GM23338 (cell line): ENCODE measurements around the gene ADCK2. TPM values are rescaled to one million over a fixed set of nuclear protein-coding genes. Genes with fewer than 3 reads are reported as not detected.

Experiments
- ATAC-seq: fragments of 200-7000 bp; cut with Tn5 transposase; 3 replicates; pipeline ENCODE4 v1.9.1; 2020
- DNase-seq: peaks from one replicate; pipeline ENCODE4 v3.0.0-alpha.2; 2015; ENCODE audit warnings: low spot score
- H2AFZ ChIP-seq: fragments of 200-600 bp; sonication (generic); 2 replicates; pipeline ENCODE4 v1.8.0; 2016; ENCODE audit warnings: antibody characterized with exemption, mild to moderate bottlenecking, moderate library complexity
- H3F3A ChIP-seq: fragments of 200-600 bp; sonication (generic); replicated peaks from 2 replicates; pipeline ENCODE4 v1.8.0; 2017; ENCODE audit warnings: antibody characterized with exemption, mixed run types, low read depth
- H3K27ac ChIP-seq: fragments of 200-600 bp; sonication (generic); 2 replicates; pipeline ENCODE4 v1.6.1; 2016; ENCODE audit warnings: low read depth
- H3K27me3 ChIP-seq: fragments of 200-600 bp; sonication (generic); 2 replicates; pipeline ENCODE4 v1.8.0; 2016; ENCODE audit warnings: mild to moderate bottlenecking, mixed run types, moderate library complexity; ENCODE audit not compliant: insufficient read depth
- H3K36me3 ChIP-seq: fragments of 200-600 bp; sonication (generic); 2 replicates; pipeline ENCODE4 v1.8.0; 2016; ENCODE audit warnings: mild to moderate bottlenecking; ENCODE audit not compliant: insufficient read depth
- H3K4me1 ChIP-seq: fragments of 200-600 bp; sonication (generic); 2 replicates; pipeline ENCODE4 v1.8.0; 2016; ENCODE audit warnings: mild to moderate bottlenecking, moderate library complexity; ENCODE audit not compliant: insufficient read depth
- H3K4me2 ChIP-seq: fragments of 200-600 bp; sonication (generic); 2 replicates; pipeline ENCODE4 v1.7.1; 2017; ENCODE audit warnings: mixed run types
- H3K4me3 ChIP-seq: fragments of 200-600 bp; sonication (generic); 2 replicates; pipeline ENCODE4 v1.6.1; 2016; ENCODE audit warnings: mixed run types
- H3K79me2 ChIP-seq: fragments of 200-600 bp; sonication (generic); replicated peaks from 2 replicates; pipeline ENCODE4 v1.8.0; 2017; ENCODE audit warnings: mild to moderate bottlenecking; ENCODE audit not compliant: insufficient read depth
- H3K9me2 ChIP-seq: fragments of 200-600 bp; sonication (generic); 2 replicates; pipeline ENCODE4 v1.8.0; 2017; ENCODE audit not compliant: insufficient read depth
- H4K20me1 ChIP-seq: fragments of 200-600 bp; sonication (generic); replicated peaks from 2 replicates; pipeline ENCODE4 v1.8.0; 2017; ENCODE audit warnings: mild to moderate bottlenecking; ENCODE audit not compliant: insufficient read depth
- H3K27ac Mint-ChIP-seq: 2 replicates; pipeline ENCODE4 v1.8.0; 2020; ENCODE audit warnings: inconsistent platforms, mild to moderate bottlenecking, moderate library complexity, mixed read lengths
- H3K27me3 Mint-ChIP-seq: 3 replicates; pipeline ENCODE4 v1.8.0; 2022; ENCODE audit warnings: low read depth, mild to moderate bottlenecking, moderate library complexity, mixed read lengths, inconsistent platforms; ENCODE audit not compliant: insufficient read depth, poor library complexity
- H3K36me3 Mint-ChIP-seq: 3 replicates; pipeline ENCODE4 v1.8.0; 2021; ENCODE audit warnings: low read depth, mild to moderate bottlenecking, inconsistent platforms, moderate library complexity, mixed read lengths
- H3K4me1 Mint-ChIP-seq: 3 replicates; pipeline ENCODE4 v1.8.0; 2020; ENCODE audit warnings: mild to moderate bottlenecking, inconsistent platforms, mixed read lengths
- H3K4me3 Mint-ChIP-seq: 3 replicates; pipeline ENCODE4 v1.8.0; 2021; ENCODE audit warnings: moderate library complexity, mild to moderate bottlenecking, inconsistent platforms, mixed read lengths
- H3K9me3 Mint-ChIP-seq: 3 replicates; pipeline ENCODE4 v1.8.0; 2020; ENCODE audit warnings: moderate library complexity, mild to moderate bottlenecking, inconsistent platforms, mixed read lengths
- CREB1 ChIP-seq: fragments of 250-450 bp; sonication (Bioruptor Pico); IDR thresholded peaks from 2 replicates; pipeline ENCODE4 v1.5.0; 2020; ENCODE audit warnings: low read depth, mild to moderate bottlenecking, moderate library complexity
- EZH2phosphoT487 ChIP-seq: fragments of 200-600 bp; sonication (generic); IDR thresholded peaks from one replicate; pipeline ENCODE4 v1.8.1; 2018; ENCODE audit warnings: antibody characterized with exemption; ENCODE audit not compliant: unreplicated experiment
- JUNB ChIP-seq: IDR thresholded peaks from one replicate; pipeline ENCODE4 v1.6.1; 2016; ENCODE audit warnings: antibody characterized with exemption; ENCODE audit not compliant: unreplicated experiment
- NANOG ChIP-seq: IDR thresholded peaks from 2 replicates; pipeline ENCODE4 v1.6.1; 2016; ENCODE audit warnings: antibody characterized with exemption, borderline replicate concordance
- POLR2AphosphoS5 ChIP-seq: IDR thresholded peaks from 2 replicates; pipeline ENCODE4 v1.6.1; 2016; ENCODE audit warnings: antibody characterized with exemption, low read depth
- STAT1 ChIP-seq: IDR thresholded peaks from one replicate; pipeline ENCODE4 v1.6.1; 2016; ENCODE audit warnings: antibody characterized with exemption; ENCODE audit not compliant: unreplicated experiment
- ZNF331 ChIP-seq: fragments of 250-450 bp; sonication (Bioruptor Pico); IDR thresholded peaks from 2 replicates; pipeline ENCODE4 v1.5.0; 2020; ENCODE audit warnings: low read depth, mild to moderate bottlenecking, moderate library complexity
- polyA plus RNA-seq: library from polyadenylated mRNA; unstranded; fragments of >200 nt; fragmentation: Nextera tagmentation; extraction: Ambion mirVana; gene quantifications from 2 replicates; pipeline ENCODE4 v1.2.1, GENCODE V29; 2016
- total RNA-seq: library from RNA; depleted of rRNA; stranded (reverse); fragments of >200 nt; shearing (Covaris generic); gene quantifications from 2 replicates; pipeline ENCODE4 v1.2.3, GENCODE V29; 2014
- TF ChIP-seq, protein P1 (sequence below): fragments of 250-450 bp; sonication (Bioruptor Pico); IDR thresholded peaks from 2 replicates; pipeline ENCODE4 v1.5.0; 2020; ENCODE audit warnings: mild to moderate bottlenecking, moderate library complexity
- TF ChIP-seq, protein P2 (sequence below): IDR thresholded peaks from one replicate; pipeline ENCODE4 v1.6.1; 2018; ENCODE audit warnings: antibody characterized with exemption; ENCODE audit not compliant: unreplicated experiment

Gene ADCK2
- total and polyA plus RNA-seq, 2 experiments from 2014 or later: 4.7 to 14.4 TPM

GRCh38 chr7:140679186-140679585, 6.4 kb downstream of the ADCK2 start:
- no peak overlapping the region for H2AFZ ChIP-seq
- 0 out of 2 replicates have a peak, but pooled peaks cover 3% of the 10 kb centered on the region for H3K4me1 ChIP-seq
- no peaks in the 10 kb centered on the region; the same call in 1 of the 2 replicates for H3K36me3 ChIP-seq
- H3K4me3 ChIP-seq: no peak overlapping the region
- DNase-seq (no peak), ATAC-seq (no peak)
- 0 out of 2 replicates have a peak, but pooled peaks cover under 1% of the 10 kb centered on the region for H3K27me3 ChIP-seq
- no peaks in the 10 kb centered on the region for H3K9me2 ChIP-seq
- Mint-ChIP-seq H3K4me1 (no peaks in the 10 kb centered on the region; the same call in 2 of the 3 replicates), H3K27me3 (peaks cover 8% of the 10 kb centered on the region), H3K27ac (no peak overlapping the region), H3K9me3 (no peaks in the 10 kb centered on the region), H3K4me3 (no peak overlapping the region), H3K36me3 (peaks cover 5% of the 10 kb centered on the region; the same call in 1 of the 3 replicates)
- no peak overlapping the region for H3K27ac ChIP-seq
- no peaks in the 10 kb centered on the region for H3F3A ChIP-seq
- H4K20me1 ChIP-seq: peaks cover 4% of the 10 kb centered on the region; the same call in 1 of the 2 replicates
- TF ChIP-seq JUNB (no peak), STAT1 (no peak), CREB1 (CRISPR knock-in tag) (no peak), EZH2phosphoT487 (no peak), ZNF331 (CRISPR knock-in tag) (no peak), POLR2AphosphoS5 (no peak), NANOG (no peak)
- TF ChIP-seq, protein P1, sequence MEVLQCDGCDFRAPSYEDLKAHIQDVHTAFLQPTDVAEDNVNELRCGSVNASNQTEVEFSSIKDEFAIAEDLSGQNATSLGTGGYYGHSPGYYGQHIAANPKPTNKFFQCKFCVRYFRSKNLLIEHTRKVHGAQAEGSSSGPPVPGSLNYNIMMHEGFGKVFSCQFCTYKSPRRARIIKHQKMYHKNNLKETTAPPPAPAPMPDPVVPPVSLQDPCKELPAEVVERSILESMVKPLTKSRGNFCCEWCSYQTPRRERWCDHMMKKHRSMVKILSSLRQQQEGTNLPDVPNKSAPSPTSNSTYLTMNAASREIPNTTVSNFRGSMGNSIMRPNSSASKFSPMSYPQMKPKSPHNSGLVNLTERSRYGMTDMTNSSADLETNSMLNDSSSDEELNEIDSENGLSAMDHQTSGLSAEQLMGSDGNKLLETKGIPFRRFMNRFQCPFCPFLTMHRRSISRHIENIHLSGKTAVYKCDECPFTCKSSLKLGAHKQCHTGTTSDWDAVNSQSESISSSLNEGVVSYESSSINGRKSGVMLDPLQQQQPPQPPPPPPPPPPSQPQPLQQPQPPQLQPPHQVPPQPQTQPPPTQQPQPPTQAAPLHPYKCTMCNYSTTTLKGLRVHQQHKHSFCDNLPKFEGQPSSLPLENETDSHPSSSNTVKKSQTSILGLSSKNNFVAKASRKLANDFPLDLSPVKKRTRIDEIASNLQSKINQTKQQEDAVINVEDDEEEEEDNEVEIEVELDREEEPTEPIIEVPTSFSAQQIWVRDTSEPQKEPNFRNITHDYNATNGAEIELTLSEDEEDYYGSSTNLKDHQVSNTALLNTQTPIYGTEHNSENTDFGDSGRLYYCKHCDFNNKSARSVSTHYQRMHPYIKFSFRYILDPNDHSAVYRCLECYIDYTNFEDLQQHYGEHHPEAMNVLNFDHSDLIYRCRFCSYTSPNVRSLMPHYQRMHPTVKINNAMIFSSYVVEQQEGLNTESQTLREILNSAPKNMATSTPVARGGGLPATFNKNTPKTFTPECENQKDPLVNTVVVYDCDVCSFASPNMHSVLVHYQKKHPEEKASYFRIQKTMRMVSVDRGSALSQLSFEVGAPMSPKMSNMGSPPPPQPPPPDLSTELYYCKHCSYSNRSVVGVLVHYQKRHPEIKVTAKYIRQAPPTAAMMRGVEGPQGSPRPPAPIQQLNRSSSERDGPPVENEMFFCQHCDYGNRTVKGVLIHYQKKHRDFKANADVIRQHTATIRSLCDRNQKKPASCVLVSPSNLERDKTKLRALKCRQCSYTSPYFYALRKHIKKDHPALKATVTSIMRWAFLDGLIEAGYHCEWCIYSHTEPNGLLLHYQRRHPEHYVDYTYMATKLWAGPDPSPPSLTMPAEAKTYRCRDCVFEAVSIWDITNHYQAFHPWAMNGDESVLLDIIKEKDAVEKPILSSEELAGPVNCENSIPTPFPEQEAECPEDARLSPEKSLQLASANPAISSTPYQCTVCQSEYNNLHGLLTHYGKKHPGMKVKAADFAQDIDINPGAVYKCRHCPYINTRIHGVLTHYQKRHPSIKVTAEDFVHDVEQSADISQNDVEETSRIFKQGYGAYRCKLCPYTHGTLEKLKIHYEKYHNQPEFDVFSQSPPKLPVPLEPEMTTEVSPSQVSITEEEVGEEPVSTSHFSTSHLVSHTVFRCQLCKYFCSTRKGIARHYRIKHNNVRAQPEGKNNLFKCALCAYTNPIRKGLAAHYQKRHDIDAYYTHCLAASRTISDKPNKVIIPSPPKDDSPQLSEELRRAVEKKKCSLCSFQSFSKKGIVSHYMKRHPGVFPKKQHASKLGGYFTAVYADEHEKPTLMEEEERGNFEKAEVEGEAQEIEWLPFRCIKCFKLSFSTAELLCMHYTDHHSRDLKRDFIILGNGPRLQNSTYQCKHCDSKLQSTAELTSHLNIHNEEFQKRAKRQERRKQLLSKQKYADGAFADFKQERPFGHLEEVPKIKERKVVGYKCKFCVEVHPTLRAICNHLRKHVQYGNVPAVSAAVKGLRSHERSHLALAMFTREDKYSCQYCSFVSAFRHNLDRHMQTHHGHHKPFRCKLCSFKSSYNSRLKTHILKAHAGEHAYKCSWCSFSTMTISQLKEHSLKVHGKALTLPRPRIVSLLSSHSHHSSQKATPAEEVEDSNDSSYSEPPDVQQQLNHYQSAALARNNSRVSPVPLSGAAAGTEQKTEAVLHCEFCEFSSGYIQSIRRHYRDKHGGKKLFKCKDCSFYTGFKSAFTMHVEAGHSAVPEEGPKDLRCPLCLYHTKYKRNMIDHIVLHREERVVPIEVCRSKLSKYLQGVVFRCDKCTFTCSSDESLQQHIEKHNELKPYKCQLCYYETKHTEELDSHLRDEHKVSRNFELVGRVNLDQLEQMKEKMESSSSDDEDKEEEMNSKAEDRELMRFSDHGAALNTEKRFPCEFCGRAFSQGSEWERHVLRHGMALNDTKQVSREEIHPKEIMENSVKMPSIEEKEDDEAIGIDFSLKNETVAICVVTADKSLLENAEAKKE (CRISPR knock-in tag): no peak
- TF ChIP-seq, protein P2, sequence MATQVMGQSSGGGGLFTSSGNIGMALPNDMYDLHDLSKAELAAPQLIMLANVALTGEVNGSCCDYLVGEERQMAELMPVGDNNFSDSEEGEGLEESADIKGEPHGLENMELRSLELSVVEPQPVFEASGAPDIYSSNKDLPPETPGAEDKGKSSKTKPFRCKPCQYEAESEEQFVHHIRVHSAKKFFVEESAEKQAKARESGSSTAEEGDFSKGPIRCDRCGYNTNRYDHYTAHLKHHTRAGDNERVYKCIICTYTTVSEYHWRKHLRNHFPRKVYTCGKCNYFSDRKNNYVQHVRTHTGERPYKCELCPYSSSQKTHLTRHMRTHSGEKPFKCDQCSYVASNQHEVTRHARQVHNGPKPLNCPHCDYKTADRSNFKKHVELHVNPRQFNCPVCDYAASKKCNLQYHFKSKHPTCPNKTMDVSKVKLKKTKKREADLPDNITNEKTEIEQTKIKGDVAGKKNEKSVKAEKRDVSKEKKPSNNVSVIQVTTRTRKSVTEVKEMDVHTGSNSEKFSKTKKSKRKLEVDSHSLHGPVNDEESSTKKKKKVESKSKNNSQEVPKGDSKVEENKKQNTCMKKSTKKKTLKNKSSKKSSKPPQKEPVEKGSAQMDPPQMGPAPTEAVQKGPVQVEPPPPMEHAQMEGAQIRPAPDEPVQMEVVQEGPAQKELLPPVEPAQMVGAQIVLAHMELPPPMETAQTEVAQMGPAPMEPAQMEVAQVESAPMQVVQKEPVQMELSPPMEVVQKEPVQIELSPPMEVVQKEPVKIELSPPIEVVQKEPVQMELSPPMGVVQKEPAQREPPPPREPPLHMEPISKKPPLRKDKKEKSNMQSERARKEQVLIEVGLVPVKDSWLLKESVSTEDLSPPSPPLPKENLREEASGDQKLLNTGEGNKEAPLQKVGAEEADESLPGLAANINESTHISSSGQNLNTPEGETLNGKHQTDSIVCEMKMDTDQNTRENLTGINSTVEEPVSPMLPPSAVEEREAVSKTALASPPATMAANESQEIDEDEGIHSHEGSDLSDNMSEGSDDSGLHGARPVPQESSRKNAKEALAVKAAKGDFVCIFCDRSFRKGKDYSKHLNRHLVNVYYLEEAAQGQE: no peak
- no peak overlapping the region for H3K4me2 ChIP-seq
- no peaks in the 10 kb centered on the region for H3K79me2 ChIP-seq
